CD4-positive, alpha-beta T cell treated with Interleukin-2 at 100 ng/mL for 4 hours (primary cell): Measurements from ENCODE around the gene STX16.
"Not testable (repeated sequence)": the region's sequence is repeated elsewhere in the genome, so short reads cannot be mapped to it uniquely, and the experiment has no call there.

Experiments used
- DNase-seq: peaks from one replicate; pipeline ENCODE4 v3.0.0-alpha.2; 2020; ENCODE audit warnings: low spot score

Gene STX16

DNA sequence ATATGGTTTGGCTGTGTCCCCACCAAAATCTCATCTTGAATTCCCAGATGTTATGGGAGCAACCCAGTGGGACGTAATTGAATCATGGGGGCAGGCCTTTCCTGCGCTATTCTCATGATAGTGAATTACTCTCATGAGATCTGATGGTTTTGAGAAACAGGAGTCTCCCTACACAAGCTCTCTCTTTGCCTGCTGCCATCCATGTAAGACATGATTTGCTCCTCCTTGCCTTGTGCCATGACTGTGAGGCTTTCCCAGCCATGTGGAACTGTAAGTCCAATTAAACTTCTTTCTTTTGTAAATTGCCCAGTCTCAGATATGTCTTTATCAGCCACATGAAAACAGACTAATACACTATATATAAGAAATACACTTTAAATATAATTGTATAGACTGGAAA, 75.1 kb downstream of the STX16 start:
- not testable (repeated sequence) for DNase-seq
